GM21786 (cell line): ENCODE results near the gene CXXC4.

Source experiments
- ATAC-seq: cut with Tn5 transposase; IDR thresholded peaks from one replicate; pipeline ENCODE4 v1.9.1; 2021; ENCODE audit not compliant: unreplicated experiment

The CXXC4 gene

DNA sequence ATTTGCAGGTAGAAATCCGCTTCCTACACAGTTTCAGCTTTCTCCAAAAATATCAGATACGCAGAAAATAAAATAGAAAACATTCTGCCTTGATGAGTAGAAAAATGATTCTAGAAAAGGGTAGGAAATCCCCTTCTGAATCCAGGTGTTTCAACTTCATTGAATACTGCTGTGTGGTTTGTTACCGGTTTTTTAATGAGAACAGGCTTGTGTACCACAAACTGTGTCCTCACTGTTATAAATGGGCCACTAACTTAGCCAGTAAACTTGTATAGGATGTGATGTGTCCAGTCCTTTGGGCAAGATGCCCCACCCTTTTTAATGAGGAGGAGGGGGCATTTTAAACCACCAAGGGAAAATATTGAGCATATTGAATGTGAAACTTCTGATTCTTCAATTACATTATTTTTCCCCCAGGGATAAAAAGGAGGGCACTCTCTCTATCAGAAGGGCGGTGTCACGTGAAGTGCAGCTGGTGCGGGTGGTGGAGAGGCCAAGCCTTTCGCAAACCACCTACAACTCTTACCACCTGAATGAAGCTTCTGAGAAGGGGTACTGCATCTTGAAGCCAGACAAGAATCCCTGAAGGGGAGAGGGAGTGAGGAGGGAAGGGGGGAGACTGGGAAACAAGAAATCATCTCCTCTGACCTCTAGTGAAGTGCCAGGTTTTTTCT is 4.5 kb downstream of the CXXC4 start:
- ATAC-seq = peak; percentile 36

GRCh38 chr4:104489731-104490095 is 5.0 kb downstream of the CXXC4 start:
- peak; percentile 29 for ATAC-seq

GRCh38 chr4:104488151-104488550 is 6.5 kb downstream of the CXXC4 start:
- ATAC-seq = no peak

DNA sequence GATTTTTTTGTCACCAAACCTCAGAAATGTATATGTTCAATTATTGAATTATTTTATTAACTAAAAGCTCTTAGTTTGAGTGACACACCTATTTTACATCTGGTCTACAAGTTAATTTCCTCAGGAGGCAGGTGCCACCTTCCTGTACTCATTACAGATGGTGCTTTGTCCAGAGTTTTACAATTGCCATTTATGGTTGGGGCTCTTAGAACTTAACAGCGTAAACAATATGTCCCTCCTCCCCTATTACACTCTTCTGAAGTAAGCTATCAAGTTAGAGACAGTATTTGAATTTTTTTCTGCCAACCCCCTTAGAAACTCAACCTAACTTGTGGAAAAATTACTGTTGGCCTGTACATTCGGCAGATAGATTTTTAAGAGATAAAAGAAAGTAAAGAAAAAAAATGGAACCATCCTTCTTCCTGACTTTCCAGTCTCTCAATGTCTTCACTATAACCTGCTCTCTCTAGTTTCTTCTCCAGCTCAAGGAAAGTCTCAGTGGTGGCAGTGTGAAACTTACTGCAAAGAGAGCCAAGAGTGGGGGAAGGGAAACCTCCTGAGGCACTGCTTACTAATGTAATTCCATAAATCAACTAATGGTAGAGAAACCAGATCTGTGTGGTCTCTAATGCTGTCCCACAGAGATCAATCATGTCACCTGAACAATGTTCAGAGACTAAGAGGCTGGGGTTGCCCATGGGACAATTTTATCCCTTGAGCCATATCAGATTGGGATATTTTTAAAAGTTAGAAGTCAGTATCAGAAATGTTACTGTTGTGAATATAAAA is 7.8 kb downstream of the CXXC4 start:
- ATAC-seq = no peak

- ATAC-seq = no peak
These were observed 19.0 kb downstream of the CXXC4 start for GRCh38 chr4:104475652-104476051.

DNA sequence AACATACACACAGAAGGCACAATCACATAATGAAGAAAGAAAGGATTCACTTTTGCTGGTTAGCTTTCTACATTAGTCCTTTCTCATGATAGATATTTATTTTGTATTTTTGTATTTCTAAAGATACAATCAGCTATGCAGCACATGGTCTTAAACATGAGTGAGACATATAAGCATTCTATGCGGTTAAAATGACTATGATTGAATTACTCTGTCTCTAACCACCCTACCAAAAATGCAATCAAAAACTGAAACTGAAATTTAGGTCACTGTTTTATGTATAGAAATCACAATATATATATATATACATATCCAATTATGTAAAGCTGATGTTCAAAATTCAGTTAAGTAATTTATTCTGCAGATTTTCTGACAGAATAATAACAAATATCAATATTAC is 21.9 kb downstream of the CXXC4 start:
- no peak for ATAC-seq

DNA sequence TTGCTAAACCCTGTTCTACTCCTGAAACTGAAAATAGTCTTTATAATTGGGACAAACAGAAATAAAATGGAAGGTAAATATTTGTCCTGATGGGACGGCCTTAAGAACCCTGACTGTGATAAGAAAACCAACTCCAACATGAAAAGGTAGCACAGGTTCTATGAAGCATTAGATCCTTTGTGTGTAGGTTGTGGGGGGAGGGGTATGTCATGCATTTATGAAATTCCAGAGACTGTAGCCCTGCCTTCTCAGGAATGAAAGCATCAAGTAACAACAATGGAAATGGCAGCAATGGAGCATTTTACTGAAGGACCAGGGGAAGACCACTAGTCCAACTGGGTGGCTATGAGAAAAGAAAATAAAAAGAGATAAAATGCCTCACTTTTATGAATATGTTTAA is 23.9 kb downstream of the CXXC4 start:
- ATAC-seq = no peak

DNA sequence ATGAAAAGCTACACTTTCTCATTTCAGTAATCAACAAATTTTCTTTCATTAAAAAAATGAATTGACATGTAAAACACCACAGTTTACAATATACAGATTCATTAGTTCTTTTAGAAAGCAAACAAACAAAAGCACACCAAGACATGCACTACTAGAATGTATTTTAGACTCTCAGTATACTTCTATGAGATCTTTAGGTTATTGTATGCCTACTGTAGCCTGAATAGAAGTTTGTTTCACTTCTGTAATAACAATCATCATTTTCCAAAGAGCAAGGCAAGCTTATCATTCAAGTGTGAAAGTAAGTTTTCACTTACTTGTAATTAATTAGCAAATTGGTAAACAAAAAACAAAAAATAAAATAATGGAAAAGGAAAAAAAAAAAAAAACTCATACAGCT is 24.9 kb downstream of the CXXC4 start:
- ATAC-seq = no peak

DNA sequence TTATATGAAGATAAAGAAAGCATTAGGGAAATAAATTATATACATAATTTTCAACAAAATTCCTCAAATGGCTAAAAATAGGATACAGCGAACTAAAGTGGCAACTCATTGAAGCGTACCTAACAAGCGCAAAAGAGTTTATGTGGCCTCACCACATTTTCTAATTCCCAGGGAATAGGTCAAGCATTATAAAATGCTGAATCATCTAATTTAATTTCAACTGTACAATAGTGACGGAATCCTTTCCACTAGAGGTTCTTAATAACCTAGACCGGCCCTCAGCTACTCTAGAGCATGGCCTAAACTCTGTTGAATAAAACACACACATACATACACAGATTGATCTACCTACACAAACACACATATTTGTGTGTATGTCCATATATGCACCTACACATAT is 29.1 kb downstream of the CXXC4 start:
- ATAC-seq = no peak

GRCh38 chr4:104465201-104465600 is 29.5 kb downstream of the CXXC4 start:
- ATAC-seq = no peak

GRCh38 chr4:104462641-104463040 is 32.1 kb downstream of the CXXC4 start:
- ATAC-seq = no peak

DNA sequence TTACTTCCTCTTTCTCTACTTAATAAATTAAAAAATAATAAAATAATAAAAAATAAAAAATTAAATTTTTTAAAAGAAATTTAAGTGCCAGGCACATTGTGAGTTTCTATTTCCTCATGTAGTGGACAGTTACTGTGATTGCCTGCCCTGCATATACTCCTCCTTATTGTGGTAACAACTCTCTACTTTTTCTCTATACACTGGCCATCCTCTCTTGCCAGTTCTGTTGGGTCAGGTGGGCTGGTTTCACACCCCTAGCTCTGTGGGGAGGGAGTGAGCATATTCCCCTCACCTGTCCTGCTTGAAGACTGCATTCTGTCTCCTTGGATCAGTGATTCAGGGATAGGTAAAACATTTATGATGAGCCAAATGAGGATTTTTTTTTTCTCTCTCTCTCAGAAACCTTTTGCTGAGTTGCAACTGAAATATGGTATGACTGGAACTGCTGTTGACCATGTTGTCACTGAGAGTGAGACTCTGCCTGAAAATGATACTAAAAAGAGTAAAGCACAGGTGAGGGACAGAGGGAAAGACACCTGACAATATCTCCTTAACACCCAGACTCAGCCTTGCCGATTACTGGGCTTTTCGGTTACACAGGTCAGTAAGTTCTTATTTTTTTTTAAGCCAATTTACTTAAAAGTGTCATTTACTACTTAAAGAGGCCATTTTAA is 37.2 kb downstream of the CXXC4 start:
- ATAC-seq = peak; percentile 81

DNA sequence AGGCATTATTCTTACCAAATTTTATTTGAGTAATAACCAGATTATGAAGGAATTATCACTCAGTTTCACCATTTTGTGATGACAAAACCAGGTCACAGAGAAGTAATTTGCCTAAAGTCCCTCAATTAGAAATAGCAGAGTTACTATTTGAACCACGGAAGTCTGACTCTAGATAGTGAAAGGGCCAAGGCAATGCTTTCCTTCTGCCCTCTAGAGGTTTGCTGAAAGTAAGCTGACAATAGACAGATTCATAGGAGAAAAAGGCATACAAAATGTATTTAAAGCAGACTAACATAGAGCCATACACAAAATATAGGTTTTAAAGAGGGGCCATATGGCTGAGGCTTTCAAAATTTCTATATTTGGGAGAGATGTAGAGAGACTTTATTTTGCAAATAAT is 43.1 kb downstream of the CXXC4 start:
- ATAC-seq = peak; percentile 80

DNA sequence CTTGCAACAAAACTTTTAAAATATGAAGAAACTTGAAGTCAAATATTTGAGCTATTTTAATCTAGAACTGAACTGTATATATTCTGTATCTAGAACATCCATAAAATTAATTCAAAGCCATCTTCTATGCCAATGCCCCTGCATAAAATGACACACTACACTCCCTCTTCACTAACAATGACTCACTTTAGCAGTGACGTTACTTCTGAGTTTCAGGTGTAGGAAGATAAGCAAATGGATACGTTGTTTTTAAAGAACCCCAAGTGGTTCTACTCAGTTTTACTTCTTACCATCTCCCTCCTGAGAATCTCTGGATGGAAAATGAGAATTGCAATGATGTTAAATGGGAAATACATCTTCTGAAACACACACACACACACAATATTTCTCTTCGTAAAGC is 45.2 kb downstream of the CXXC4 start:
- no peak for ATAC-seq

- no peak for ATAC-seq
These were observed 47.4 kb downstream of the CXXC4 start for GRCh38 chr4:104447294-104447693.

- ATAC-seq = no peak
These were observed 48.0 kb downstream of the CXXC4 start for GRCh38 chr4:104446431-104447278.

- no peak for ATAC-seq
These were observed 50.0 kb downstream of the CXXC4 start for GRCh38 chr4:104444685-104445084.

DNA sequence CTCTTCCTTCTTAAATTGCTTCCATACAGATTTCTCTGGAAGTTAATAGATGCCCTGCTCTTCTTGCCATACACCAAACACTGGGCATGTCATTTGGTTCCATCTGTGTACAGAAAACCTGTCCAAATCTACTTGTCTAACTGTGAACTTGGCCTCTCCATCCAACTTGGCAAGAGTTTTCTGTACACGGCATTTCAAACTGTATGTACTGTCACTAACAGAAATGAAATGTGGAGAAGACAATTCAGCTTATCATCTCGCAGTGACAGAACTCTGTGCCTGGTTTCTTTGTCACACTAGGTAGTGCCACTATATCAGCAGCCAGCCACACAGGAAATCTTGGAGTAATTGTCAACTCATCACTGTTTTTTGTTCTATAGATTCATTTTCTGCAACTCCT is 58.2 kb downstream of the CXXC4 start:
- no peak for ATAC-seq

GRCh38 chr4:104429150-104429741 is 65.4 kb downstream of the CXXC4 start:
- ATAC-seq = no peak

DNA sequence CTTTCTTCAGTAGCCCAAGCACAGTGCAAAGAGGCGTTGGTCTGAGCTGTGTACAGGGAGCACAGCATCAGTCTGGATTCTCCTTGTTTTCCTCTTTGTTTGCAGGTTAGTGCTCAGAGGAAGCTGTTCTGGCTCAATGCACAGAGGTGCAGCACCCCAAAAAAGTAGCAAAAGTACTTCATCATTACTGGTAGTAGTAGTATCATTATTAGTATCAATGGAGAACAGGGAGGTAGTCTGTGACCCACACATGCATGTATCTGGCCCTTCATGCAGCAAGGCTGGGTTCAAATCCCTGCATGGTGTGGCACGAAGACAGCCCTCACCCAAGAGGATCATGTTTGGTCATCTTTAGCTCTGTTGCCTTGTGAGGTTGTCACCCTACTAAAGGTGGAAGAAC is 68.7 kb downstream of the CXXC4 start:
- no peak for ATAC-seq

DNA sequence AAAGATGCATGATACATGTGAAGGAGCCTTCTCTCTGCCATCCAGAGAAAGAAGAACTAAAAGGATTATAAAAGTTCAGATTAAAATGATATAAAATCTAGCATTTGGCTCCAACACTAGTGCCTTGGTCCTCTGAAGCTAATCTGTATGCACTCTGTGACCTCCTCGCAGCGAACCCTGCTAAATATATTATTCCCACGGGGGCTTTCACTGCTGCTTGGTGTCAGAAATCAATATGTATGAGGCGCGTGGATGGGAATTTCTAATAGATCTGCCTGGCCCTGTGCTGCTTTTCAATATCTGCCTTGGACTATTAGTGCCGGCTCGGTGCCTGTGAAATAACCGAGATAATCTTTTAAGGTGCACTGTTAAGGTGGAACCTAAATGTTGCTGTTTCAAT is 69.7 kb downstream of the CXXC4 start:
- no peak for ATAC-seq
